HG02642 (cell line): Measurements from ENCODE around the gene PIP5K1C.

ENCODE experiments used
- ATAC-seq: cut with Tn5 transposase; IDR thresholded peaks from one replicate; pipeline ENCODE4 v1.9.1; 2021; ENCODE audit warnings: mild to moderate bottlenecking; ENCODE audit not compliant: unreplicated experiment, poor library complexity

The PIP5K1C gene

GRCh38 chr19:3614858-3615505 is 85.3 kb downstream of the PIP5K1C start:
- ATAC-seq = no peak

GRCh38 chr19:3613818-3614661 is 86.2 kb downstream of the PIP5K1C start:
- ATAC-seq = no peak

- ATAC-seq = no peak
Observed at GRCh38 chr19:3612901-3613741, 87.1 kb downstream of the PIP5K1C start.

GRCh38 chr19:3612330-3612729 is 87.9 kb downstream of the PIP5K1C start:
- ATAC-seq = no peak

- ATAC-seq = no peak
Observed at GRCh38 chr19:3611841-3612240, 88.4 kb downstream of the PIP5K1C start.

GRCh38 chr19:3610745-3611717 is 89.2 kb downstream of the PIP5K1C start:
- ATAC-seq = no peak

- no peak for ATAC-seq
Observed at GRCh38 chr19:3609779-3610719, 90.2 kb downstream of the PIP5K1C start.

- ATAC-seq = no peak
Observed at GRCh38 chr19:3608750-3609322, 91.4 kb downstream of the PIP5K1C start.

- no peak for ATAC-seq
Observed at GRCh38 chr19:3608079-3608641, 92.1 kb downstream of the PIP5K1C start.

GRCh38 chr19:3607303-3608078 is 92.8 kb downstream of the PIP5K1C start:
- no peak for ATAC-seq

GRCh38 chr19:3606690-3607289 is 93.5 kb downstream of the PIP5K1C start, which contains the start of gene TBXA2R:
Gene TBXA2R, minus strand, starts transcription at chr19:3606875. Its CDS starts 6,241 bp downstream, at chr19:3600634.
- no peak for ATAC-seq

GRCh38 chr19:3606174-3606689 is 94.0 kb downstream of the PIP5K1C start:
- ATAC-seq = no peak

GRCh38 chr19:3605770-3606169 is 94.5 kb downstream of the PIP5K1C start:
- no peak for ATAC-seq

- ATAC-seq = no peak
Observed at GRCh38 chr19:3605361-3605760, 94.9 kb downstream of the PIP5K1C start.

- no peak for ATAC-seq
Observed at GRCh38 chr19:3604987-3605343, 95.3 kb downstream of the PIP5K1C start.

- ATAC-seq = no peak
Observed at GRCh38 chr19:3604227-3604986, 95.9 kb downstream of the PIP5K1C start.
